A549 (cell line): ENCODE results near the gene ITGA11. TPM values are rescaled to one million over a fixed set of nuclear protein-coding genes. Genes with fewer than 3 reads are reported as not detected.

Experiments used
- ATAC-seq, 2 experiments: fragments of 200-7000 bp in 1 of 2; fragments of >200 bp in 1 of 2; cut with Nextera tagmentation in 1 of 2; cut with Tn5 transposase in 1 of 2; 3 replicates each; pipeline versions ENCODE4 v1.8.0 to v1.9.1; 2018 to 2020; ENCODE audit warnings: mild to moderate bottlenecking in 1 of 2, moderate library complexity in 1 of 2
- CTCF ChIA-PET: fragments of 300-600 bp; sonication (Branson Sonifier 250); formaldehyde crosslinking; extraction: SDS; loops from one replicate; lab custom pipeline; 2021; ENCODE audit warnings: antibody characterized with exemption, inconsistent platforms; lab: Yijun Ruan, JAX
- POLR2A ChIA-PET: fragments of 350-600 bp; formaldehyde crosslinking; extraction: SDS; loops from one replicate; lab custom pipeline; 2021; ENCODE audit warnings: antibody characterized with exemption, inconsistent platforms; lab: Yijun Ruan, JAX
- DNase-seq, 2 experiments: peaks; one replicate each; pipeline versions ENCODE4 v3.0.0 to v3.0.0-alpha.2; 2011 to 2016; ENCODE audit warnings: low read depth in 1 of 2, low spot score in 1 of 2
- FAIRE-seq: peaks from 2 replicates; lab custom pipeline; 2011; peaks lifted over from hg19 to GRCh38; lab: Jason Lieb, UNC
- H3K27ac ChIP-seq, 2 experiments: fragments of >200 bp; sonication (Bioruptor Twin); formaldehyde crosslinking; 3 replicates each; pipeline ENCODE4 v1.5.1; 2016 to 2017
- H3K4me1 ChIP-seq: fragments of >200 bp; sonication (Bioruptor Twin); formaldehyde crosslinking; 3 replicates; pipeline ENCODE4 v1.6.1; 2016
- H3K4me2 ChIP-seq: fragments of >200 bp; sonication (Bioruptor Twin); formaldehyde crosslinking; 3 replicates; pipeline ENCODE4 v1.6.1; 2016
- H3K4me3 ChIP-seq: fragments of >200 bp; sonication (Bioruptor Twin); formaldehyde crosslinking; 3 replicates; pipeline ENCODE4 v1.5.1; 2016
- H3K9me3 ChIP-seq: fragments of >200 bp; sonication (Bioruptor Twin); formaldehyde crosslinking; 3 replicates; pipeline ENCODE4 v1.6.1; 2016
- ATOH8 ChIP-seq: fragments of 250-450 bp; sonication (Bioruptor Pico); IDR thresholded peaks from 2 replicates; pipeline ENCODE4 v1.5.0; 2020; ENCODE audit warnings: low read depth, mild to moderate bottlenecking, moderate library complexity
- CBX8 ChIP-seq: fragments of 200-600 bp; sonication (generic); IDR thresholded peaks from 2 replicates; pipeline ENCODE4 v1.6.1; 2016
- CEBPB ChIP-seq, 2 experiments: fragments of >200 bp in 1 of 2; sonication (Bioruptor Twin) in 1 of 2; formaldehyde crosslinking in 1 of 2; IDR thresholded peaks; 2 replicates each; pipeline ENCODE4 v1.6.1; 2012 to 2016
- CHD4 ChIP-seq: fragments of 200-600 bp; sonication (generic); IDR thresholded peaks from 2 replicates; pipeline ENCODE4 v1.6.1; 2016; ENCODE audit warnings: antibody characterized with exemption, mild to moderate bottlenecking, borderline replicate concordance
- EHMT2 ChIP-seq: fragments of 200-600 bp; sonication (generic); IDR thresholded peaks from 2 replicates; pipeline ENCODE4 v1.6.1; 2016; ENCODE audit warnings: antibody characterized with exemption, low read depth, mild to moderate bottlenecking, moderate library complexity
- FOSB ChIP-seq: fragments of 250-450 bp; sonication (Bioruptor Pico); IDR thresholded peaks from 2 replicates; pipeline ENCODE4 v1.5.0; 2020; ENCODE audit warnings: mild to moderate bottlenecking, moderate library complexity
- FOSL2 ChIP-seq, 2 experiments: fragments of 450-650 bp in 1 of 2; fragments of >200 bp in 1 of 2; sonication (Bioruptor Twin) in 1 of 2; formaldehyde crosslinking; IDR thresholded peaks; 2 replicates each; pipeline versions ENCODE4 v1.5.0 to v1.6.1; 2016 to 2020; ENCODE audit warnings: mild to moderate bottlenecking in 1 of 2, moderate library complexity in 1 of 2
- FOXS1 ChIP-seq: fragments of 250-450 bp; sonication (Bioruptor Pico); IDR thresholded peaks from 2 replicates; pipeline ENCODE4 v1.5.0; 2020; ENCODE audit warnings: mild to moderate bottlenecking, moderate library complexity
- HES2 ChIP-seq: fragments of >200 bp; sonication (Bioruptor Twin); formaldehyde crosslinking; IDR thresholded peaks from 2 replicates; pipeline ENCODE4 v1.6.1; 2016
- HEYL ChIP-seq: fragments of 250-450 bp; sonication (Bioruptor Pico); IDR thresholded peaks from 2 replicates; pipeline ENCODE4 v1.8.0; 2021; ENCODE audit warnings: mild to moderate bottlenecking, moderate library complexity
- HOXB13 ChIP-seq: fragments of 250-450 bp; sonication (Bioruptor Pico); IDR thresholded peaks from 2 replicates; pipeline ENCODE4 v1.5.0; 2020; ENCODE audit warnings: low read depth, mild to moderate bottlenecking, moderate library complexity
- HOXB5 ChIP-seq: fragments of 250-450 bp; sonication (Bioruptor Pico); IDR thresholded peaks from 2 replicates; pipeline ENCODE4 v1.5.0; 2020; ENCODE audit warnings: mild to moderate bottlenecking, moderate library complexity
- KDM1A ChIP-seq: fragments of 200-600 bp; sonication (generic); IDR thresholded peaks from 2 replicates; pipeline ENCODE4 v1.6.1; 2016; ENCODE audit warnings: low read depth, mild to moderate bottlenecking
- MYC ChIP-seq: IDR thresholded peaks from 2 replicates; pipeline ENCODE4 v1.6.1; 2012; ENCODE audit warnings: mild to moderate bottlenecking, inconsistent platforms, low read length, improper control_type of control experiment, borderline replicate concordance
- NFE2L2 ChIP-seq: fragments of 150-350 bp; conservative IDR thresholded peaks from 2 replicates; pipeline ENCODE4 v1.6.1; 2014; ENCODE audit warnings: low read length
- NR3C1 ChIP-seq: fragments of >200 bp; sonication (Bioruptor Twin); formaldehyde crosslinking; IDR thresholded peaks from 3 replicates; pipeline ENCODE4 v1.6.1; 2017
- PHF8 ChIP-seq: fragments of 200-600 bp; sonication (generic); IDR thresholded peaks from 2 replicates; pipeline ENCODE4 v1.6.1; 2016; ENCODE audit warnings: low read depth, mild to moderate bottlenecking, antibody characterized with exemption, moderate library complexity, borderline replicate concordance
- RAD21 ChIP-seq, 2 experiments: fragments of >200 bp in 1 of 2; sonication (Bioruptor Twin) in 1 of 2; formaldehyde crosslinking in 1 of 2; IDR thresholded peaks in 1 of 2; conservative IDR thresholded peaks in 1 of 2; 2 replicates in 1 of 2; 3 replicates in 1 of 2; pipeline ENCODE4 v1.6.1; 2012 to 2018; ENCODE audit warnings: inconsistent platforms in 1 of 2
- SMC3 ChIP-seq: fragments of >200 bp; sonication (Bioruptor Twin); formaldehyde crosslinking; IDR thresholded peaks from 3 replicates; pipeline ENCODE4 v1.6.1; 2018; ENCODE audit warnings: inconsistent platforms
- SREBF2 ChIP-seq: fragments of 450-650 bp; IDR thresholded peaks from 2 replicates; pipeline ENCODE4 v1.6.1; 2014; ENCODE audit warnings: mild to moderate bottlenecking, moderate library complexity
- TFCP2L1 ChIP-seq: fragments of 250-450 bp; sonication (Bioruptor Pico); IDR thresholded peaks from 2 replicates; pipeline ENCODE4 v1.5.0; 2021; ENCODE audit warnings: mild to moderate bottlenecking
- TP53 ChIP-seq: fragments of 250-450 bp; sonication (Bioruptor Pico); IDR thresholded peaks from 2 replicates; pipeline ENCODE4 v1.5.0; 2021; ENCODE audit warnings: mild to moderate bottlenecking, moderate library complexity
- WGBS: methylation state at CpG from one replicate; pipeline ENCODE4 v1.1.6; 2017; ENCODE audit errors: missing lambda C conversion rate; 5-methylcytosine and 5-hydroxymethylcytosine counted together
- polyA plus RNA-seq, 4 experiments: library from polyadenylated mRNA; depleted of rRNA in 3 of 4; stranded (reverse); fragments of >200 nt; fragmentation: RNase III in 1 of 4; extraction: RNeasy Plus Mini Kit Qiagen cat#74134 plus additional on column Dnase treatment in 1 of 4; gene quantifications; 2 replicates in 3 of 4; 3 replicates in 1 of 4; pipeline ENCODE4 v1.2.3, GENCODE V29; 2011 to 2017

The ITGA11 gene
- polyA plus RNA-seq, 2 of the 4 experiments (the other 2 are of a cell fraction), result 8.3 to 17.2 TPM

GRCh38 chr15:68412218-68412617 is 19.7 kb downstream of the ITGA11 start (continued):
- TF ChIP-seq HOXB13 (CRISPR knock-in tag) (no peak), CEBPB (IDR thresholded peaks at IDR 0.05) (no peak), HES2 (no peak)

DNA sequence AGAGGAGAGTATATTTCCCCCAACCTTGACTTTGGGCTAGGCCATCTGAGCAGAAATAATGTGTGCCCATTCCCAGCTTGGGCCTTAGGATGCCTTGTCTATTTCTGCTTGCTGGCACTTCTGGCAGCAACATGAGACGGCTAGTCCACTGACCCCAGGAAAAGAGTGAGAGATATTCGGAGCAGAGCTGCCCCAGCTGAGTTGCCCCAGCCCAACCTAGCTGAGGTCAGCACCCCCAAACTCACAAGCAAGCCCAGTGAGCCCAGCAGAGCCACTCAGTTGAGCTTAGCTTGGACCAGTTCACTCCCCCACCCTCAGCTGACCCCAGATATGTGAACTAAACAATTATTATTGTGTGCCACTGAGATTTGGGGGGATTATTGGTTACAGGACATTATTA is 20.2 kb downstream of the ITGA11 start:
- Histone ChIP-seq H3K4me2 (no peak overlapping the region), H3K4me1 (no peaks in the 10 kb centered on the region), H3K27ac (peak overlapping the region in 1 of 2 experiments; percentile 17; a peak in 1 of 6 replicates), H3K9me3 (no peaks in the 10 kb centered on the region), H3K4me3 (no peak overlapping the region)
- no peak for TF ChIP-seq KDM1A
- no peak for TF ChIP-seq TFCP2L1 (CRISPR knock-in tag)
- ChIA-PET POLR2A (no interaction called here), CTCF (interaction anchor here (0.8 to 1.8 kb wide), 7 partner anchors 10 to 513 kb away, joined by 3 to 5 read pairs (median 4); no protein-coding TSS in a partner anchor)
- FAIRE-seq (no peak), ATAC-seq (no peak), DNase-seq (no peak)
- 43% methylated on average over 1 of the region's 2 CpGs for WGBS

DNA sequence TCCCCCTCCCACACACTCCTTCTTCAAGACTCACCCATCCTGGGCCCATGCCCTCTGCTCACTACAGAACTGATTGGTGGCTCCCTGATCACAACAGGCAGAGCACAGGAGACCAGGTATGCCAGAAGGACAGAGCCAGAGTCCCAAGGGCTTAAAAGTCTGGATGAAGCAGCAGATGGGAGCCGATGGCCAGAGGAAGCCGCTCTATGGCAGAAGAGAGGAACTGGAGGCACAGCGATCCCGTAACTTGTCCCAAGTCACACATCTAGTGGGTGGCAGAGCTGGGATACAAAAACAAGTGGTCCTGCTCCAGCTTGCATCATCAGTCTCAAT is 20.7 kb downstream of the ITGA11 start:
- POLR2A ChIA-PET, result no interaction called here

DNA sequence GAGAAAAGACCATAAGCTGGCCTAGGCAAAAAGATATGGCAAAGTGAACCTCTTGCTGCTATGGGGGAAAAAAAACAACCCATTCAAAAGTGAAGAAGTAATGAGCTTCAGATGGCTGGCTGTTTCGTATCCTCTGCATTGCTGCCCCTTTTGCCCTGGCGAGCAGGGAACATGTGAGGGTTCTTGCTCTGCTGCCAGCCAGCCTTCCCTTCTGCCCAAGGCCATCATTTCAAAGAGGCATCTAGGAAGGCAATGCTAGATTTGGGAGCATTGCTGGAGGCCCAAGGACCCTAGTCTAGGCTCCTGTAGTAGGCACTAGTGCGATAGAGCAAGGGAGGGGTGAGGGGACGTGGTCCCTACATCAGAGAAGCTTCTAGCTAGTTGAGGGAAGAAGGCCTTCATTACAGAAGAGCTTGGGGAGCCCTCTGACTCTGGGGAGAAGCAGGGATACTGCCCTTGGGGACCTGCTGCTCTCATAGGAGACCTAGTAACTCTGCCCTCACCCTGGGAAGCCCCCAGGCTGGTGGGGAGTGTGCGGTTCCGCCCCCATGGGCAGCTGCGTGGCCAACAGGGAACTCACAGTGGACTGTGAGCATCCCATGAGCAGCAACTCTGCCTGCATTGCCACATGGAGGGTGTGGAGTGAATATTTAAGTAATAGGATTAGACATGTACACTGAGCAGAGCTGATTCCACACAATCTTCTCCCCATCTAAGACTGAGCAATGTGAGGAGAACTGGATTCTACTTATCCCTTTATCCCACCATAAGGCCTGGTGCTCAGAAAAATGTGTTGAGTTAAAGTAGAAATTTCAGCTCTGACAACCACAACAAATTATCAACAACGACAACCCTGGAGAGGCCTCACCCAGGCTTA is 21.3 kb downstream of the ITGA11 start:
- DNase-seq, result no peak
- CTCF ChIA-PET, result interaction anchor here (1.0 to 1.4 kb wide), 2 partner anchors 104 kb away, joined by 4 to 5 read pairs; no protein-coding TSS in a partner anchor
- POLR2A ChIA-PET, result no interaction called here
- H3K27ac ChIP-seq, result peak overlapping the region in 1 of 2 experiments; percentile 17; a peak in 1 of 6 replicates
- H3K4me2 ChIP-seq, result no peak overlapping the region
- TF ChIP-seq PHF8 (no peak), RAD21 (conservative IDR thresholded peaks at IDR 0.05 in 1 of 2, IDR thresholded peaks at IDR 0.05 in 1 of 2) (no peak), CHD4 (no peak), HES2 (no peak), MYC (no peak), TP53 (CRISPR knock-in tag) (no peak), SREBF2 (no peak), NR3C1 (no peak), SMC3 (no peak), FOSB (CRISPR knock-in tag) (no peak)
- no peaks in the 10 kb centered on the region for H3K4me1 ChIP-seq
- H3K9me3 ChIP-seq, result no peaks in the 10 kb centered on the region
- FAIRE-seq, result no peak
- WGBS, result 80% methylated on average over 8 of the region's 8 CpGs
- no peak overlapping the region for H3K4me3 ChIP-seq
- ATAC-seq, result no peak

More for the DNA sequence above, 20.7 kb downstream of the ITGA11 start:
- ATAC-seq, result no peak
- TF ChIP-seq ATOH8 (CRISPR knock-in tag) (no peak), FOSL2 (IDR thresholded peaks at IDR 0.05) (no peak), FOSL2 (CRISPR knock-in tag; IDR thresholded peaks at IDR 0.05) (no peak), EHMT2 (no peak), TP53 (CRISPR knock-in tag) (no peak), CBX8 (no peak), HOXB5 (no peak), MYC (no peak), NFE2L2 (no peak), HEYL (CRISPR knock-in tag) (no peak), CHD4 (no peak), FOXS1 (no peak)
- TF ChIP-seq, all 56 proteins: peak for 0
- FAIRE-seq, result no peak
- WGBS, result 96% methylated on average over 4 of the region's 4 CpGs
- Histone ChIP-seq H3K9me3 (no peaks in the 10 kb centered on the region), H3K4me1 (no peaks in the 10 kb centered on the region), H3K27ac (peak overlapping the region in 1 of 2 experiments; percentile 17; a peak in 1 of 6 replicates), H3K4me3 (no peak overlapping the region), H3K4me2 (no peak overlapping the region)
- CTCF ChIA-PET, result interaction anchor here (0.8 to 1.8 kb wide), 5 partner anchors 10 to 262 kb away, joined by 3 to 5 read pairs (median 4); no protein-coding TSS in a partner anchor
- no peak for DNase-seq
